NCI-H82 treated with DMSO at 0.1 percent for 48 hours (cell line): ENCODE measurements around the gene TSPAN31.
A peak's percentile ranks its signal among the peaks of the same experiment; 100 is the strongest.
"Not testable (repeated sequence)": the region's sequence is repeated elsewhere in the genome, so short reads cannot be mapped to it uniquely, and the experiment has no call there.

Experiments used
- DNase-seq: peaks from one replicate; lab custom pipeline; 2025; ENCODE audit not compliant: unreplicated experiment; lab: John Stamatoyannopoulos, UW

The TSPAN31 gene

GRCh38 chr12:57721846-57722608 lies 22.8 kb upstream of the TSPAN31 start:
- DNase-seq = not testable (repeated sequence)

GRCh38 chr12:57722716-57723629 lies 21.9 kb upstream of the TSPAN31 start:
- DNase-seq = no peak

GRCh38 chr12:57723630-57723962 lies 21.2 kb upstream of the TSPAN31 start:
- no peak for DNase-seq

GRCh38 chr12:57724003-57724935 lies 20.6 kb upstream of the TSPAN31 start:
- no peak for DNase-seq

GRCh38 chr12:57724936-57725740 lies 19.7 kb upstream of the TSPAN31 start:
- DNase-seq = no peak

- no peak for DNase-seq
These were observed 19.0 kb upstream of the TSPAN31 start for GRCh38 chr12:57725851-57726150.

- peak; percentile 59 for DNase-seq
These were observed 18.5 kb upstream of the TSPAN31 start for GRCh38 chr12:57726151-57726883.

GRCh38 chr12:57726884-57727757 lies 17.7 kb upstream of the TSPAN31 start:
- DNase-seq = no peak

GRCh38 chr12:57727758-57728395 lies 17.0 kb upstream of the TSPAN31 start:
- no peak for DNase-seq

- DNase-seq = no peak
These were observed 15.5 kb upstream of the TSPAN31 start for GRCh38 chr12:57729321-57729844.

- DNase-seq = no peak
These were observed 14.3 kb upstream of the TSPAN31 start for GRCh38 chr12:57730336-57731067.

- DNase-seq = no peak
These were observed 13.3 kb upstream of the TSPAN31 start for GRCh38 chr12:57731411-57732080.

- no peak for DNase-seq
These were observed 12.6 kb upstream of the TSPAN31 start for GRCh38 chr12:57732270-57732669.

- no peak for DNase-seq
These were observed 11.9 kb upstream of the TSPAN31 start for GRCh38 chr12:57732726-57733593.

GRCh38 chr12:57733928-57734327 lies 10.9 kb upstream of the TSPAN31 start:
- no peak for DNase-seq

- DNase-seq = no peak
These were observed 10.2 kb upstream of the TSPAN31 start for GRCh38 chr12:57734591-57734990.
